IMR-90 (cell line): ENCODE data around the gene GPI.

ENCODE experiments used
- BHLHE40 ChIP-seq: fragments of 150-350 bp; IDR thresholded peaks from 2 replicates; pipeline ENCODE4 v1.6.1; 2016; ENCODE audit warnings: mild to moderate bottlenecking, low read depth, low read length
- CEBPB ChIP-seq: IDR thresholded peaks from 2 replicates; pipeline ENCODE4 v1.6.1; 2012; ENCODE audit warnings: low read depth, low read length, improper control_type of control experiment
- CTCF ChIP-seq: conservative IDR thresholded peaks from 2 replicates; pipeline ENCODE4 v1.5.1; 2012; ENCODE audit warnings: mild to moderate bottlenecking, low read depth, low read length, improper control_type of control experiment
- MAFK ChIP-seq: IDR thresholded peaks from 2 replicates; pipeline ENCODE4 v1.6.1; 2012; ENCODE audit warnings: low read depth, low read length, improper control_type of control experiment
- MAZ ChIP-seq: IDR thresholded peaks from 2 replicates; pipeline ENCODE4 v1.6.1; 2012; ENCODE audit warnings: low read depth, mild to moderate bottlenecking, low read length, improper control_type of control experiment, moderate library complexity, borderline replicate concordance
- MXI1 ChIP-seq: IDR thresholded peaks from 2 replicates; pipeline ENCODE4 v1.6.1; 2012; ENCODE audit warnings: low read depth, mild to moderate bottlenecking, low read length, moderate library complexity, borderline replicate concordance
- NFE2L2 ChIP-seq: fragments of 150-350 bp; IDR thresholded peaks from 2 replicates; pipeline ENCODE4 v1.6.1; 2016; ENCODE audit warnings: low read depth, mild to moderate bottlenecking, low read length
- POLR2A ChIP-seq: IDR thresholded peaks from 2 replicates; pipeline ENCODE4 v1.6.1; 2012; ENCODE audit warnings: mild to moderate bottlenecking, low read depth, low read length
- RAD21 ChIP-seq: IDR thresholded peaks from 2 replicates; pipeline ENCODE4 v1.6.1; 2012; ENCODE audit warnings: low read length, improper control_type of control experiment
- RCOR1 ChIP-seq: IDR thresholded peaks from 2 replicates; pipeline ENCODE4 v1.6.1; 2012; ENCODE audit warnings: mild to moderate bottlenecking, low read length, improper control_type of control experiment; ENCODE audit not compliant: insufficient replicate concordance
- RFX5 ChIP-seq: IDR thresholded peaks from 2 replicates; pipeline ENCODE4 v1.8.0; 2012; ENCODE audit warnings: low read depth, mild to moderate bottlenecking, low read length, moderate library complexity
- SMC3 ChIP-seq: fragments of 150-350 bp; IDR thresholded peaks from 2 replicates; pipeline ENCODE4 v1.6.1; 2016; ENCODE audit warnings: low read depth, mild to moderate bottlenecking, antibody characterized with exemption, low read length, moderate library complexity
- USF2 ChIP-seq: fragments of 150-350 bp; IDR thresholded peaks from 2 replicates; pipeline ENCODE4 v1.6.1; 2017; ENCODE audit warnings: mild to moderate bottlenecking, antibody characterized with exemption, low read length, low read depth

GRCh38 chr19:34325181-34325580, 39.8 kb upstream of the GPI start:
- TF ChIP-seq NFE2L2, result no peak
- no peak for TF ChIP-seq CTCF
- TF ChIP-seq CEBPB, result no peak
- no peak for TF ChIP-seq RAD21
- no peak for TF ChIP-seq POLR2A
- TF ChIP-seq BHLHE40, result no peak
- TF ChIP-seq MAFK, result no peak
- TF ChIP-seq MAZ, result no peak
- no peak for TF ChIP-seq SMC3
- TF ChIP-seq MXI1, result no peak
- no peak for TF ChIP-seq RFX5
- TF ChIP-seq USF2, result no peak
- TF ChIP-seq RCOR1, result no peak
